K562 (cell line): ENCODE measurements around the gene TDRD9. TPM values are rescaled to one million over a fixed set of nuclear protein-coding genes. Genes with fewer than 3 reads are reported as not detected.

Source experiments
- MGA ChIP-seq: fragments of 450-650 bp; IDR thresholded peaks from 2 replicates; pipeline ENCODE4 v1.6.1; 2016; ENCODE audit warnings: mild to moderate bottlenecking, moderate library complexity
- PTBP1 ChIP-seq: fragments of 200-400 bp; formaldehyde crosslinking; IDR thresholded peaks from 2 replicates; pipeline ENCODE4 v1.6.1; 2017; ENCODE audit warnings: low read depth, low read length
- ZBTB40 ChIP-seq, 2 experiments: fragments of 450-650 bp in 1 of 2; sonication (generic) in 1 of 2; formaldehyde crosslinking in 1 of 2; IDR thresholded peaks; 2 replicates each; pipeline versions ENCODE4 v1.7.1 to v1.9.0; 2016 to 2022; ENCODE audit warnings: inconsistent platforms in 1 of 2, mild to moderate bottlenecking in 1 of 2, missing genetic modification reagents in 1 of 2
- ZNF253 ChIP-seq: fragments of 250-450 bp; sonication (Bioruptor Pico); conservative IDR thresholded peaks from 2 replicates; pipeline ENCODE4 v1.6.1; 2021; ENCODE audit warnings: mild to moderate bottlenecking
- polyA plus RNA-seq, 8 experiments: library from polyadenylated mRNA; depleted of rRNA in 4 of 8; stranded (reverse) in 5 of 8; unstranded in 3 of 8; fragments of >200 nt; fragmentation: Nextera tagmentation in 2 of 8; fragmentation: Illumina TruSeq in 1 of 8; extraction: Ambion mirVana in 2 of 8; extraction: Trizol in 1 of 8; gene quantifications; 2 replicates each; pipeline versions ENCODE4 v1.2.1 to v1.2.3, GENCODE V29; 2011 to 2014; ENCODE audit warnings: inconsistent platforms in 1 of 8, missing spikeins in 1 of 8
- total RNA-seq, 7 experiments: library from RNA; depleted of rRNA in 6 of 7; stranded (reverse); fragments of >200 nt in 6 of 7; fragmentation: Illumina TruSeq in 2 of 7; extraction: Trizol in 2 of 7; gene quantifications; 2 replicates each; pipeline versions ENCODE4 v1.2.1 to v1.2.3, GENCODE V29; 2011 to 2021; ENCODE audit warnings: low replicate concordance in 1 of 7
- TF ChIP-seq, protein P1 (sequence below): fragments of 250-450 bp; sonication (Bioruptor Pico); IDR thresholded peaks from 2 replicates; pipeline ENCODE4 v1.8.0; 2022; ENCODE audit warnings: inconsistent platforms, mild to moderate bottlenecking, moderate library complexity, borderline replicate concordance

Gene TDRD9
- total and polyA plus RNA-seq, 9 of the 15 experiments (the other 6 are each of a cell fraction or from before 2014, with no cell fraction given) = 0.04 to 0.14 (median 0.04) TPM; not detected in 5

GRCh38 chr14:104092931-104093365 lies 164.7 kb downstream of the TDRD9 start (continued):
- TF ChIP-seq ZBTB40 (IDR thresholded peaks at IDR 0.05) (no peak), ZBTB40 (CRISPR knock-in tag; IDR thresholded peaks at IDR 0.05) (no peak), MGA (no peak), ZNF253 (CRISPR knock-in tag) (no peak), PTBP1 (no peak)
- TF ChIP-seq, protein P1, sequence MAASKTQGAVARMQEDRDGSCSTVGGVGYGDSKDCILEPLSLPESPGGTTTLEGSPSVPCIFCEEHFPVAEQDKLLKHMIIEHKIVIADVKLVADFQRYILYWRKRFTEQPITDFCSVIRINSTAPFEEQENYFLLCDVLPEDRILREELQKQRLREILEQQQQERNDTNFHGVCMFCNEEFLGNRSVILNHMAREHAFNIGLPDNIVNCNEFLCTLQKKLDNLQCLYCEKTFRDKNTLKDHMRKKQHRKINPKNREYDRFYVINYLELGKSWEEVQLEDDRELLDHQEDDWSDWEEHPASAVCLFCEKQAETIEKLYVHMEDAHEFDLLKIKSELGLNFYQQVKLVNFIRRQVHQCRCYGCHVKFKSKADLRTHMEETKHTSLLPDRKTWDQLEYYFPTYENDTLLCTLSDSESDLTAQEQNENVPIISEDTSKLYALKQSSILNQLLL = no peak
